IPS-NIHi7 (cell line): ENCODE measurements around the gene AMIGO1.

Source experiments
- DNase-seq: peaks from one replicate; pipeline ENCODE4 v3.0.0; 2012; ENCODE audit warnings: mixed read lengths; ENCODE audit errors: extremely low spot score

The AMIGO1 gene

DNA sequence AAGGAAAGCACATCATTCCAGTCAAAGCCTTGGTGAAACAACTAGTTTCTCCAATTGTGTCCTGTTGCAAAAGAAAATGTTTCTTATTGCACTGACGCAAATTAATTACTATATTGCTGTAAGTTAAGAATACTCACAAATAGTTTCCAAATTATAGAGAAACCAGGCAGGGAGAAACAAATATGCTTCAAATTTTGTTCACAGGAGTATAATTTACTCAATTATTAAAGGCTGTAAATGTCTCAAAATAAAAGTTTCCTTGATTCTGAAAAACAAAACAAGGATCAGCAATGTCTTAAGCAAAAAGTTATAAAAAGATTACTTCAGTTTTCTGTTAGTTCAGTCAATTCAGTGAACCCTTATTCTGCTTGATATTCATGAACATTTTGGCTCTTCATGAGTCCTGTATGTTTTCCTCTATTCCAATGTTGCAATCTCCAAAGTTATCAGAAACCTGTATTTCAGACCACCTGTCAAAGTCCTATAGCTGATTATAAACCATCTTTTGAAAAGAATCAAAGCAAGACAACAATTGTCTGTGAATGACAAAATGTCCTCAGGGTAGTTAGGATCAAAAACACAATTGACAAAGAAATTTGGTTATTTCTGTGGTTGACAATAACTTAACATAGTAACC is 54.9 kb downstream of the AMIGO1 start:
- DNase-seq: no peak
